K562 (cell line): ENCODE measurements around the gene CDK9. TPM values are rescaled to one million over a fixed set of nuclear protein-coding genes. Genes with fewer than 3 reads are reported as not detected.
A peak's percentile ranks its signal among the peaks of the same experiment; 100 is the strongest.

Experiments used
- ATF3 ChIP-seq, 2 experiments: fragments of 450-650 bp in 1 of 2; sonication (generic) in 1 of 2; formaldehyde crosslinking in 1 of 2; IDR thresholded peaks in 1 of 2; conservative IDR thresholded peaks in 1 of 2; 2 replicates each; pipeline versions ENCODE4 v1.6.1 to v1.8.1; 2016 to 2023; ENCODE audit warnings: mild to moderate bottlenecking in 2 of 2, moderate library complexity in 2 of 2, inconsistent platforms in 1 of 2, missing genetic modification reagents in 1 of 2
- ATF7 ChIP-seq: fragments of 450-650 bp; IDR thresholded peaks from 2 replicates; pipeline ENCODE4 v1.7.1; 2014; ENCODE audit warnings: mild to moderate bottlenecking, moderate library complexity
- CBFA2T3 ChIP-seq: fragments of 450-650 bp; IDR thresholded peaks from 2 replicates; pipeline ENCODE4 v1.6.1; 2017
- E2F1 ChIP-seq: sonication (generic); formaldehyde crosslinking; IDR thresholded peaks from 2 replicates; pipeline ENCODE4 v1.8.1; 2023; ENCODE audit warnings: mild to moderate bottlenecking, missing genetic modification reagents, moderate library complexity
- E2F6 ChIP-seq, 2 experiments: IDR thresholded peaks; 2 replicates each; pipeline ENCODE4 v1.6.1; 2011; ENCODE audit warnings: borderline replicate concordance in 1 of 2, control low read depth in 1 of 2, low read depth in 1 of 2, low read length in 1 of 2, mild to moderate bottlenecking in 1 of 2, mixed read lengths in 1 of 2, moderate library complexity in 1 of 2; ENCODE audit not compliant: insufficient read depth in 1 of 2, insufficient read length in 1 of 2, poor library complexity in 1 of 2, severe bottlenecking in 1 of 2; ENCODE audit errors: extremely low read depth in 1 of 2
- EHMT2 ChIP-seq: fragments of 450-650 bp; IDR thresholded peaks from 2 replicates; pipeline ENCODE4 v1.6.1; 2018; ENCODE audit warnings: antibody characterized with exemption
- FOXA3 ChIP-seq, 2 experiments: fragments of 450-650 bp in 1 of 2; sonication (generic) in 1 of 2; formaldehyde crosslinking; IDR thresholded peaks in 1 of 2; conservative IDR thresholded peaks in 1 of 2; 2 replicates each; pipeline versions ENCODE4 v1.4.0 to v1.8.0; 2020 to 2022; ENCODE audit warnings: mild to moderate bottlenecking in 2 of 2, missing genetic modification reagents in 1 of 2
- JUND ChIP-seq, 2 experiments: IDR thresholded peaks; 2 replicates in 1 of 2; 3 replicates in 1 of 2; pipeline ENCODE4 v1.6.1; 2011; ENCODE audit warnings: borderline replicate concordance in 2 of 2, low read depth in 2 of 2, low read length in 2 of 2, improper control_type of control experiment in 1 of 2, missing biosample characterization in 1 of 2, missing genetic modification characterization in 1 of 2, missing genetic modification reagents in 1 of 2
- KDM1A ChIP-seq, 2 experiments: fragments of 450-650 bp; IDR thresholded peaks; 2 replicates each; pipeline ENCODE4 v1.6.1; 2016; ENCODE audit warnings: mild to moderate bottlenecking in 2 of 2
- MBD2 ChIP-seq: sonication (generic); IDR thresholded peaks from 2 replicates; pipeline ENCODE4 v1.6.1; 2016; ENCODE audit warnings: low read depth, borderline replicate concordance
- PRMT5 ChIP-seq: sonication (generic); formaldehyde crosslinking; IDR thresholded peaks from 2 replicates; pipeline ENCODE4 v1.5.0; 2020; ENCODE audit warnings: missing genetic modification reagents
- PTTG1 ChIP-seq: fragments of 450-650 bp; IDR thresholded peaks from 2 replicates; pipeline ENCODE4 v1.6.1; 2016; ENCODE audit warnings: low read depth, mild to moderate bottlenecking, missing genetic modification characterization, missing compliant biosample characterization
- RBM25 ChIP-seq: fragments of 200-400 bp; formaldehyde crosslinking; IDR thresholded peaks from 2 replicates; pipeline ENCODE4 v1.6.1; 2018; ENCODE audit warnings: low read length, low read depth, moderate library complexity; ENCODE audit not compliant: severe bottlenecking
- RBM34 ChIP-seq: fragments of 200-400 bp; formaldehyde crosslinking; IDR thresholded peaks from 2 replicates; pipeline ENCODE4 v1.6.1; 2018; ENCODE audit warnings: low read length, borderline replicate concordance; ENCODE audit not compliant: insufficient read depth
- RFX1 ChIP-seq: fragments of 450-650 bp; IDR thresholded peaks from 2 replicates; pipeline ENCODE4 v1.6.1; 2016; ENCODE audit warnings: mild to moderate bottlenecking, moderate library complexity
- SIX5 ChIP-seq, 2 experiments: IDR thresholded peaks; 2 replicates each; pipeline ENCODE4 v1.6.1; 2011; ENCODE audit warnings: low read length in 2 of 2, borderline replicate concordance in 1 of 2, low read depth in 1 of 2, mild to moderate bottlenecking in 1 of 2, moderate library complexity in 1 of 2; ENCODE audit not compliant: insufficient read depth in 1 of 2
- ZBTB1 ChIP-seq: sonication (generic); formaldehyde crosslinking; IDR thresholded peaks from 2 replicates; pipeline ENCODE4 v1.8.1; 2023; ENCODE audit warnings: missing genetic modification reagents, low read depth, mild to moderate bottlenecking, borderline replicate concordance
- ZBTB12 ChIP-seq: fragments of 250-450 bp; sonication (Bioruptor Pico); IDR thresholded peaks from 2 replicates; pipeline ENCODE4 v1.4.0; 2020
- ZKSCAN8 ChIP-seq: fragments of 200-800 bp; sonication (Bioruptor generic); IDR thresholded peaks from 2 replicates; pipeline ENCODE4 v1.6.1; 2016; ENCODE audit warnings: missing genetic modification characterization, missing compliant biosample characterization
- ZNF436 ChIP-seq: fragments of 250-450, 450-650 bp; sonication (Bioruptor Pico); formaldehyde crosslinking; IDR thresholded peaks from 2 replicates; pipeline ENCODE4 v1.7.0; 2020; ENCODE audit warnings: mild to moderate bottlenecking
- ZNF445 ChIP-seq: fragments of 250-450 bp; sonication (Bioruptor Pico); IDR thresholded peaks from 2 replicates; pipeline ENCODE4 v1.4.0; 2020; ENCODE audit warnings: low read depth, mild to moderate bottlenecking, moderate library complexity
- polyA plus RNA-seq, 8 experiments: library from polyadenylated mRNA; depleted of rRNA in 4 of 8; stranded (reverse) in 5 of 8; unstranded in 3 of 8; fragments of >200 nt; fragmentation: Nextera tagmentation in 2 of 8; fragmentation: Illumina TruSeq in 1 of 8; extraction: Ambion mirVana in 2 of 8; extraction: Trizol in 1 of 8; gene quantifications; 2 replicates each; pipeline versions ENCODE4 v1.2.1 to v1.2.3, GENCODE V29; 2011 to 2014; ENCODE audit warnings: inconsistent platforms in 1 of 8, missing spikeins in 1 of 8
- total RNA-seq, 7 experiments: library from RNA; depleted of rRNA in 6 of 7; stranded (reverse); fragments of >200 nt in 6 of 7; fragmentation: Illumina TruSeq in 2 of 7; extraction: Trizol in 2 of 7; gene quantifications; 2 replicates each; pipeline versions ENCODE4 v1.2.1 to v1.2.3, GENCODE V29; 2011 to 2021; ENCODE audit warnings: low replicate concordance in 1 of 7

The CDK9 gene
- total and polyA plus RNA-seq, 9 of the 15 experiments (the other 6 are each of a cell fraction or from before 2014, with no cell fraction given): 4.2 to 78.6 (median 33.0) TPM

- TF ChIP-seq ATF3 (IDR thresholded peaks at IDR 0.05) (peak; percentile 15; the same call in 1 of the 2 replicates), ATF3 (CRISPR knock-in tag; conservative IDR thresholded peaks at IDR 0.05) (no peak), JUND (IDR thresholded peaks at IDR 0.05; ENCODE audit: borderline replicate concordance, low read depth, low read length) (peak; percentile 87), JUND (tag; IDR thresholded peaks at IDR 0.05; ENCODE audit: borderline replicate concordance, low read depth, low read length) (peak; percentile 77; the same call in 2 of the 3 replicates), RFX1 (no peak), MBD2 (no peak), FOXA3 (CRISPR knock-in tag; conservative IDR thresholded peaks at IDR 0.05 in 1 of 2, IDR thresholded peaks at IDR 0.05 in 1 of 2) (no peak), ZBTB1 (CRISPR knock-in tag) (peak; percentile 23; the same call in 1 of the 2 replicates), ZKSCAN8 (no peak), ZBTB12 (CRISPR knock-in tag) (no peak), KDM1A (IDR thresholded peaks at IDR 0.05) (peak; percentile 57 to 67; a peak in 3 of 4 replicates), EHMT2 (no peak), ZNF436 (CRISPR knock-in tag) (no peak), CBFA2T3 (no peak), ATF7 (peak; percentile 96), E2F1 (CRISPR knock-in tag) (no peak), E2F6 (IDR thresholded peaks at IDR 0.05; ENCODE audit: borderline replicate concordance in 1 of 2, extremely low read depth in 1 of 2, insufficient read depth in 1 of 2, insufficient read length in 1 of 2, low read depth in 1 of 2, low read length in 1 of 2, poor library complexity in 1 of 2, severe bottlenecking in 1 of 2) (peak in 1 of 2 experiments; percentile 37), ZNF445 (CRISPR knock-in tag) (no peak), RBM34 (no peak), PTTG1 (tag) (no peak), PRMT5 (CRISPR knock-in tag) (no peak), RBM25 (peak; percentile 37), SIX5 (IDR thresholded peaks at IDR 0.05; ENCODE audit: borderline replicate concordance in 1 of 2, insufficient read depth in 1 of 2, low read depth in 1 of 2, low read length in 2 of 2) (no peak)
These were observed 31.5 kb upstream of the CDK9 start (continued) for GRCh38 chr9:127754099-127755060.
